ENCODE measurements around the gene TUSC1. TPM values are rescaled to one million over a fixed set of nuclear protein-coding genes. Genes with fewer than 3 reads are reported as not detected.

Gene TUSC1
- 10 to 100 TPM in 3 of 4 donors, 1 to 10 TPM in 1; 9.8 to 24.5 (median 20.8) TPM for total RNA-seq

GRCh38 chr9:25678147-25678666, at the start of gene TUSC1:
TSS of gene TUSC1 (minus strand) at chr9:25678444. CDS start at chr9:25678312, 132 bp downstream.
- Histone ChIP-seq H3K4me3 (peak within 1 kb of the TSS; percentile 95), H3K27ac (peak within 1 kb of the TSS; percentile 99), H3K27me3 (no peaks in the 10 kb centered on the region), H3K4me1 (peaks cover 28% of the 10 kb centered on the region), H3K9me3 (no peaks in the 10 kb centered on the region), H3K36me3 (no peaks in the 10 kb centered on the region)
- WGBS = 0% methylated on average over 17 of the region's 57 CpGs
- TF ChIP-seq POLR2AphosphoS5 (IDR thresholded peaks at IDR 0.05) (peak in 2 of 3 donors; percentile 57 to 58), EP300 (IDR thresholded peaks at IDR 0.05) (no peak), POLR2A (IDR thresholded peaks at IDR 0.05) (peak in 1 of 2 donors; percentile 73)
- DNase-seq (ENCODE audit: low spot score in 2 of 2) = peak; percentile 89 to 92

GRCh38 chr9:25726871-25727410, 48.7 kb upstream of the TUSC1 start:
- Histone ChIP-seq H3K4me1 (no peaks in the 10 kb centered on the region), H3K27me3 (no peaks in the 10 kb centered on the region), H3K4me3 (no peak overlapping the region), H3K9me3 (no peaks in the 10 kb centered on the region), H3K27ac (no peak overlapping the region), H3K36me3 (no peaks in the 10 kb centered on the region)
- no peak for DNase-seq (ENCODE audit: low spot score in 2 of 2)
- 68% methylated on average over 2 of the region's 2 CpGs for WGBS
- TF ChIP-seq EP300 (IDR thresholded peaks at IDR 0.05) = no peak
- TF ChIP-seq CTCF (IDR thresholded peaks at IDR 0.05) = no peak
- no peak for TF ChIP-seq POLR2AphosphoS5 (IDR thresholded peaks at IDR 0.05)

GRCh38 chr9:25724424-25724823, 46.2 kb upstream of the TUSC1 start:
- no peaks in the 10 kb centered on the region for H3K4me1 ChIP-seq
- no peak overlapping the region for H3K4me3 ChIP-seq
- DNase-seq (ENCODE audit: low spot score in 2 of 2) = no peak
- H3K27ac ChIP-seq = no peak overlapping the region
- TF ChIP-seq EP300 (IDR thresholded peaks at IDR 0.05) (no peak), POLR2AphosphoS5 (IDR thresholded peaks at IDR 0.05) (no peak), CTCF (IDR thresholded peaks at IDR 0.05) (no peak), POLR2A (IDR thresholded peaks at IDR 0.05) (no peak)
- H3K9me3 ChIP-seq = no peaks in the 10 kb centered on the region
- no peaks in the 10 kb centered on the region for H3K27me3 ChIP-seq
- WGBS = 66% methylated on average over 3 of the region's 3 CpGs
- no peaks in the 10 kb centered on the region for H3K36me3 ChIP-seq

- DNase-seq (ENCODE audit: low spot score in 2 of 2) = no peak
- peak; percentile 21 to 57 for TF ChIP-seq CTCF (IDR thresholded peaks at IDR 0.05)
- no peak for TF ChIP-seq EP300 (IDR thresholded peaks at IDR 0.05)
- TF ChIP-seq POLR2AphosphoS5 (IDR thresholded peaks at IDR 0.05) = no peak
- no peak for TF ChIP-seq POLR2A (IDR thresholded peaks at IDR 0.05)
- Histone ChIP-seq H3K9me3 (no peaks in the 10 kb centered on the region), H3K36me3 (no peaks in the 10 kb centered on the region), H3K4me1 (peaks cover 9% of the 10 kb centered on the region), H3K27ac (peak overlapping the region; percentile 15), H3K27me3 (no peaks in the 10 kb centered on the region), H3K4me3 (no peak overlapping the region)
- 41% methylated on average over 6 of the region's 6 CpGs for WGBS
These were observed 38.1 kb upstream of the TUSC1 start for GRCh38 chr9:25716220-25716872.

- no peak overlapping the region for H3K4me3 ChIP-seq
- H3K36me3 ChIP-seq = no peaks in the 10 kb centered on the region
- TF ChIP-seq CTCF (IDR thresholded peaks at IDR 0.05) (no peak), POLR2A (IDR thresholded peaks at IDR 0.05) (no peak), POLR2AphosphoS5 (IDR thresholded peaks at IDR 0.05) (no peak), EP300 (IDR thresholded peaks at IDR 0.05) (no peak)
- no peaks in the 10 kb centered on the region for H3K9me3 ChIP-seq
- DNase-seq (ENCODE audit: low spot score in 2 of 2) = no peak
- H3K27ac ChIP-seq = no peak overlapping the region
- no peaks in the 10 kb centered on the region for H3K27me3 ChIP-seq
- H3K4me1 ChIP-seq = no peaks in the 10 kb centered on the region
These were observed 31.7 kb upstream of the TUSC1 start for GRCh38 chr9:25709941-25710340.

All from suprapubic skin (tissue), 4 donors.